SH-SY5Y (cell line): ENCODE results near the gene IL32.

Experiments
- GATA2 ChIP-seq: IDR thresholded peaks from 2 replicates; pipeline ENCODE4 v1.6.1; 2011; ENCODE audit warnings: mild to moderate bottlenecking, low read depth, low read length
- GATA3 ChIP-seq: IDR thresholded peaks from 2 replicates; pipeline ENCODE4 v1.6.1; 2011; ENCODE audit warnings: low read depth, mild to moderate bottlenecking, low read length, moderate library complexity

DNA sequence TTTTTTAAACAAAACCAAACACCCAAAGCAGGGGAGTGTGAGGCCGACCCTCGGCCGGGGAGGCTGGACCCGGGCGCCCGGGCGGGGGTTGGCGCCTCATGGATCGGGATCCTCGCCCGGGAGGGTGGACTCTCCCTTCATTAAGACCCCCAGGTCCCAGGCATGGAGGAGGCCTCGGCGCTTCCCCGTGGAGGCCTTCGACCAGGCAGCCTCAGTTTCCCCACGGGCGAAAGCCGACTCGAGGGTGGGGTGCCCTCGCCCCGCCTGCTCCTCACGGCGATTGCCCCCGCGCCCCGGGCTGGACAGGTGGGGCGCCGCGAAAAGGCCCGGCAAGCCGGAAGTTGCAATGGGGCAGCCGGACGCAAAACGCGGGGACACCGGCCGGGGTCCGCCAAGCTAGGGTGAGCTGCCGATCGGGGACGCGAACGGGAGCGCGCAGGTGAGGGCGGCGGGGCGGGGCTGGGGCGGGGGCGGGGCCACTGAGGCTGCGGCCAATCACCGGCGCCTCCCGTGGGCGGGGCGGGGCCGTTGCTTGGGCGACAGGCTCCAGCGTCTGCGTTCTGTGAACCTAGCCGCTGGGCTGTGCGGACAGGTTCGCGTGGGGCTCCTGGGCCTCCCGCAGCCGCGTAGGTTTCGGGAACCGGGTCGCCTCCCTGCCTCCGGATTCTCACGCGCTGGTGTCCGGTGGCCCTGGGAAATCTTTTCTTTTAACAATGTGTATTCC lies 40.9 kb downstream of the IL32 start:
- TF ChIP-seq GATA2 (no peak), GATA3 (no peak)
